DMS114 treated with DMSO at 0.1 percent for 48 hours (cell line): ENCODE results near the gene PIPOX.
"Not testable (repeated sequence)": the region's sequence is repeated elsewhere in the genome, so short reads cannot be mapped to it uniquely, and the experiment has no call there.

Experiments
- DNase-seq: peaks from one replicate; lab custom pipeline; 2025; ENCODE audit not compliant: unreplicated experiment; lab: John Stamatoyannopoulos, UW

The PIPOX gene

GRCh38 chr17:29073045-29073444 is 30.1 kb downstream of the PIPOX start:
- no peak for DNase-seq

GRCh38 chr17:29073520-29073919 is 30.6 kb downstream of the PIPOX start:
- DNase-seq = no peak

GRCh38 chr17:29074488-29074887 is 31.5 kb downstream of the PIPOX start:
- no peak for DNase-seq

- no peak for DNase-seq
Measured at GRCh38 chr17:29076087-29076486, 33.1 kb downstream of the PIPOX start.

- no peak for DNase-seq
Measured at GRCh38 chr17:29076722-29077121, 33.8 kb downstream of the PIPOX start.

- DNase-seq = no peak
Measured at GRCh38 chr17:29077320-29077719, 34.4 kb downstream of the PIPOX start.

GRCh38 chr17:29078183-29079045 is 35.5 kb downstream of the PIPOX start:
- no peak for DNase-seq

GRCh38 chr17:29079433-29079832 is 36.5 kb downstream of the PIPOX start:
- no peak for DNase-seq

GRCh38 chr17:29079887-29080286 is 36.9 kb downstream of the PIPOX start:
- no peak for DNase-seq

GRCh38 chr17:29080323-29080722 is 37.4 kb downstream of the PIPOX start:
- DNase-seq = no peak

GRCh38 chr17:29080965-29081364 is 38.0 kb downstream of the PIPOX start:
- no peak for DNase-seq

GRCh38 chr17:29084541-29085146 is 41.7 kb downstream of the PIPOX start:
- DNase-seq = no peak

GRCh38 chr17:29085223-29085622 is 42.3 kb downstream of the PIPOX start:
- DNase-seq = no peak

- no peak for DNase-seq
Measured at GRCh38 chr17:29086628-29087332, 43.8 kb downstream of the PIPOX start.

GRCh38 chr17:29088782-29089181 is 45.8 kb downstream of the PIPOX start:
- not testable (repeated sequence) for DNase-seq

GRCh38 chr17:29089601-29090044 is 46.7 kb downstream of the PIPOX start:
- DNase-seq = no peak

- no peak for DNase-seq
Measured at GRCh38 chr17:29090108-29090507, 47.2 kb downstream of the PIPOX start.

- DNase-seq = no peak
Measured at GRCh38 chr17:29090750-29091605, 48.0 kb downstream of the PIPOX start.

- no peak for DNase-seq
Measured at GRCh38 chr17:29091606-29092289, 48.8 kb downstream of the PIPOX start.
